GM12878 (cell line): ENCODE results near the gene SLC24A4. TPM values are rescaled to one million over a fixed set of nuclear protein-coding genes. Genes with fewer than 3 reads are reported as not detected.

ENCODE experiments used
- EP300 ChIP-seq, 2 experiments: fragments of 150-350 bp in 1 of 2; IDR thresholded peaks; 2 replicates each; pipeline ENCODE4 v1.6.1; 2011 to 2012; ENCODE audit warnings: low read depth in 2 of 2, low read length in 2 of 2, borderline replicate concordance in 1 of 2, improper control_type of control experiment in 1 of 2, inconsistent platforms in 1 of 2; ENCODE audit not compliant: control insufficient read depth in 1 of 2
- GATAD2B ChIP-seq: fragments of 450-650 bp; conservative IDR thresholded peaks from 2 replicates; pipeline ENCODE4 v1.6.1; 2017; ENCODE audit warnings: low read depth, mild to moderate bottlenecking, moderate library complexity
- HDAC2 ChIP-seq: fragments of 200-600 bp; sonication (generic); IDR thresholded peaks from 2 replicates; pipeline ENCODE4 v1.6.1; 2017
- HDAC6 ChIP-seq: fragments of 200-600 bp; sonication (generic); IDR thresholded peaks from one replicate; pipeline ENCODE4 v1.8.0; 2017; ENCODE audit warnings: antibody characterized with exemption; ENCODE audit not compliant: unreplicated experiment
- MYB ChIP-seq: fragments of 150-350 bp; IDR thresholded peaks from 2 replicates; pipeline ENCODE4 v1.6.1; 2014; ENCODE audit warnings: mild to moderate bottlenecking, low read depth, low read length, borderline replicate concordance
- SREBF1 ChIP-seq: IDR thresholded peaks from 2 replicates; pipeline ENCODE4 v1.6.1; 2012; ENCODE audit warnings: mild to moderate bottlenecking, low read length
- TBL1XR1 ChIP-seq: IDR thresholded peaks from 2 replicates; pipeline ENCODE4 v1.6.1; 2012; ENCODE audit warnings: low read depth, low read length, improper control_type of control experiment
- ZNF24 ChIP-seq: fragments of 450-650 bp; IDR thresholded peaks from 2 replicates; pipeline ENCODE4 v1.6.1; 2017; ENCODE audit warnings: antibody characterized with exemption, mild to moderate bottlenecking
- polyA plus RNA-seq, 11 experiments: library from polyadenylated mRNA; depleted of rRNA in 4 of 11; unstranded in 6 of 11; stranded (reverse) in 5 of 11; fragments of >200 nt; fragmentation: Nextera tagmentation in 4 of 11; fragmentation: Illumina TruSeq in 1 of 11; extraction: Ambion mirVana in 4 of 11; extraction: Trizol in 1 of 11; gene quantifications; 1 replicate in 1 of 11; 2 replicates in 10 of 11; pipeline versions ENCODE4 v1.2.1 to v1.2.3, GENCODE V29; 2011 to 2016; ENCODE audit warnings: inconsistent platforms in 2 of 11, missing spikeins in 2 of 11, low read depth in 1 of 11
- total RNA-seq, 4 experiments: library from RNA; depleted of rRNA in 3 of 4; stranded (reverse); fragments of >200 nt in 3 of 4; fragmentation: Illumina TruSeq in 1 of 4; extraction: Trizol in 1 of 4; gene quantifications; 2 replicates each; pipeline versions ENCODE4 v1.2.1 to v1.2.3, GENCODE V29; 2013 to 2021
- TF ChIP-seq, protein P1 (sequence below): fragments of 450-650 bp; IDR thresholded peaks from 2 replicates; pipeline ENCODE4 v1.6.1; 2018; ENCODE audit warnings: mild to moderate bottlenecking, low read depth, moderate library complexity; ENCODE audit not compliant: partially characterized antibody
- TF ChIP-seq, protein P2 (sequence below): fragments of 450-650 bp; IDR thresholded peaks from 2 replicates; pipeline ENCODE4 v1.6.1; 2017; ENCODE audit warnings: mild to moderate bottlenecking, moderate library complexity

The SLC24A4 gene
- total and polyA plus RNA-seq, 10 of the 15 experiments (the other 5 are each of a cell fraction or from before 2014, with no cell fraction given), result under 0.01 to 0.46 (median 0.04) TPM; not detected in 5

DNA sequence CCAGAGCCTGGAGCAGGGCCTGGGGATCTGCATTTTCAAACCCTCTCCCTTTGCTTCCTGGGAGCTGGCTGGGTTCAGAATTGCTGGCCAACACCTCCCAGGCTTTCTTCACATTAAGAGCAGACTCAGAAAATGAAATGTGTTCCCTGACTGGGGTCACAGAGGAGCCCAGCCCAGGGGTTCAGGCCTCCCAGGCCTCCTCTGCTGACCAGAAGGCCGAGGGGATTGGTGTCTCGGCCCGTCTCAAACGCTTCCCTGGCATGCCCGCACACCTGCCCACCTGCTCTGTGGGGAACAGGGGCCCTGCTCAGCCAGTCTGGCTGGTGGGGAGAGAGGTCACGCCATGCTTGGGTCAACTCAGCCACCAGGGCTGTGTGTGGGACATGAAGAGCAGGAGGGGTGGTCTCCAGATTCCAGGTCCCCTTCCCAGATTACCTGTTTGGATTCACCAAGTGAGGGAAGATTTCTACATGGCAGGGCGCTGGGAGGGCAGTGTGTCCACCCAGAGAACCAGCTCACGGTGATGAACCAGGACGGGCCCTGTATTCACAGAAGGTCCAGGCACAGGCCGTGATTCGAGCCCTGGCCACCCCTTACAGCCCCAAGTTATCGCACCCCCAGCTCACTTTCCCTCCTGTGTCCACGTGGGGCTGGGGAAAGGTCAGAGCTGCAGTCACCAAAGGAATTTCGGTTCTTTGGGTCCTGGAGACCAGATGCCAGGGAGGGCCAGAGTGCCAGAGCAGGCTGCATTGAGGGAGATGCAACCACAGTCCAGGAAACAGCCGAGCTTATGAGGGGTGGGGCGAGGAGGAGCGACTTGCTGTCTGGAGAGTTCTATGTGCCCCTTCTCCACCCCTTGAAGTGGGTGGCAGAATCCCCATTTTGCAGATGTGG is 135.4 kb downstream of the SLC24A4 start (continued):
- TF ChIP-seq, protein P1, sequence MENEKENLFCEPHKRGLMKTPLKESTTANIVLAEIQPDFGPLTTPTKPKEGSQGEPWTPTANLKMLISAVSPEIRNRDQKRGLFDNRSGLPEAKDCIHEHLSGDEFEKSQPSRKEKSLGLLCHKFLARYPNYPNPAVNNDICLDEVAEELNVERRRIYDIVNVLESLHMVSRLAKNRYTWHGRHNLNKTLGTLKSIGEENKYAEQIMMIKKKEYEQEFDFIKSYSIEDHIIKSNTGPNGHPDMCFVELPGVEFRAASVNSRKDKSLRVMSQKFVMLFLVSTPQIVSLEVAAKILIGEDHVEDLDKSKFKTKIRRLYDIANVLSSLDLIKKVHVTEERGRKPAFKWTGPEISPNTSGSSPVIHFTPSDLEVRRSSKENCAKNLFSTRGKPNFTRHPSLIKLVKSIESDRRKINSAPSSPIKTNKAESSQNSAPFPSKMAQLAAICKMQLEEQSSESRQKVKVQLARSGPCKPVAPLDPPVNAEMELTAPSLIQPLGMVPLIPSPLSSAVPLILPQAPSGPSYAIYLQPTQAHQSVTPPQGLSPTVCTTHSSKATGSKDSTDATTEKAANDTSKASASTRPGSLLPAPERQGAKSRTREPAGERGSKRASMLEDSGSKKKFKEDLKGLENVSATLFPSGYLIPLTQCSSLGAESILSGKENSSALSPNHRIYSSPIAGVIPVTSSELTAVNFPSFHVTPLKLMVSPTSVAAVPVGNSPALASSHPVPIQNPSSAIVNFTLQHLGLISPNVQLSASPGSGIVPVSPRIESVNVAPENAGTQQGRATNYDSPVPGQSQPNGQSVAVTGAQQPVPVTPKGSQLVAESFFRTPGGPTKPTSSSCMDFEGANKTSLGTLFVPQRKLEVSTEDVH, result no peak
- TF ChIP-seq ZNF24 (no peak), MYB (no peak), TBL1XR1 (no peak), HDAC6 (no peak), HDAC2 (no peak), EP300 (IDR thresholded peaks at IDR 0.05; ENCODE audit: borderline replicate concordance in 1 of 2, control insufficient read depth in 1 of 2, low read depth in 2 of 2, low read length in 2 of 2) (no peak), SREBF1 (no peak), GATAD2B (no peak)
- TF ChIP-seq, protein P2, sequence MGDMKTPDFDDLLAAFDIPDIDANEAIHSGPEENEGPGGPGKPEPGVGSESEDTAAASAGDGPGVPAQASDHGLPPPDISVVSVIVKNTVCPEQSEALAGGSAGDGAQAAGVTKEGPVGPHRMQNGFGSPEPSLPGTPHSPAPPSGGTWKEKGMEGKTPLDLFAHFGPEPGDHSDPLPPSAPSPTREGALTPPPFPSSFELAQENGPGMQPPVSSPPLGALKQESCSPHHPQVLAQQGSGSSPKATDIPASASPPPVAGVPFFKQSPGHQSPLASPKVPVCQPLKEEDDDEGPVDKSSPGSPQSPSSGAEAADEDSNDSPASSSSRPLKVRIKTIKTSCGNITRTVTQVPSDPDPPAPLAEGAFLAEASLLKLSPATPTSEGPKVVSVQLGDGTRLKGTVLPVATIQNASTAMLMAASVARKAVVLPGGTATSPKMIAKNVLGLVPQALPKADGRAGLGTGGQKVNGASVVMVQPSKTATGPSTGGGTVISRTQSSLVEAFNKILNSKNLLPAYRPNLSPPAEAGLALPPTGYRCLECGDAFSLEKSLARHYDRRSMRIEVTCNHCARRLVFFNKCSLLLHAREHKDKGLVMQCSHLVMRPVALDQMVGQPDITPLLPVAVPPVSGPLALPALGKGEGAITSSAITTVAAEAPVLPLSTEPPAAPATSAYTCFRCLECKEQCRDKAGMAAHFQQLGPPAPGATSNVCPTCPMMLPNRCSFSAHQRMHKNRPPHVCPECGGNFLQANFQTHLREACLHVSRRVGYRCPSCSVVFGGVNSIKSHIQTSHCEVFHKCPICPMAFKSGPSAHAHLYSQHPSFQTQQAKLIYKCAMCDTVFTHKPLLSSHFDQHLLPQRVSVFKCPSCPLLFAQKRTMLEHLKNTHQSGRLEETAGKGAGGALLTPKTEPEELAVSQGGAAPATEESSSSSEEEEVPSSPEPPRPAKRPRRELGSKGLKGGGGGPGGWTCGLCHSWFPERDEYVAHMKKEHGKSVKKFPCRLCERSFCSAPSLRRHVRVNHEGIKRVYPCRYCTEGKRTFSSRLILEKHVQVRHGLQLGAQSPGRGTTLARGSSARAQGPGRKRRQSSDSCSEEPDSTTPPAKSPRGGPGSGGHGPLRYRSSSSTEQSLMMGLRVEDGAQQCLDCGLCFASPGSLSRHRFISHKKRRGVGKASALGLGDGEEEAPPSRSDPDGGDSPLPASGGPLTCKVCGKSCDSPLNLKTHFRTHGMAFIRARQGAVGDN, result no peak
